ENCODE data around the gene OR2AK2. TPM values are rescaled to one million over a fixed set of nuclear protein-coding genes. Genes with fewer than 3 reads are reported as not detected.

Gene OR2AK2
- total and polyA plus RNA-seq, 2 donors (not counting 3 experiments of a cell fraction or from before 2014, with no cell fraction given) = not detected

DNA sequence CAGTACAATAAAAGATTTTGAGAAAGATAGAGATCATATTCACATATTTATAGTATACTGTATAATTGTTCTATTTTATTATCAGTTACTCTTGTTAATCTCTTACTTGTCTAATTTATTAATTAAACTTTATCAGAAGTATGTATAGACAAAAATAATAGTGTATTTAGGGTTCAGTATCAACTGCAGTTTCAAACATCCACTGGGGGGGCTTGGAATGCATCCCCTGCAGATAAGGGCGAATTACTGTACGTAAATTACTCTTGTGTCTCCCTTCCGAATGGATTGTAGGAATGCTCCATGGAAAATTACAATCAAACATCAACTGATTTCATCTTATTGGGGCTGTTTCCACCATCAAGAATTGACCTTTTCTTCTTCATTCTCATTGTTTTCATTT is 16.5 kb upstream of the OR2AK2 start, which contains the start of gene OR2L8:
TSS of gene OR2L8 (plus strand) at position 301 of the 400 bp plus-strand sequence. CDS start at position 301, 0 bp downstream.
- no peaks in the 10 kb centered on the region for H3K79me2 ChIP-seq (ENCODE audit: control insufficient read depth, insufficient read depth, low read length)
- intact Hi-C loops (cut with micrococcal nuclease) = no loop called here
- no peak for TF ChIP-seq POLR2AphosphoS5 (IDR thresholded peaks at IDR 0.05; ENCODE audit: insufficient read depth, low read depth, low read length)
- TF ChIP-seq JUN (IDR thresholded peaks at IDR 0.05; ENCODE audit: borderline replicate concordance, insufficient read depth, insufficient read length, low read depth) = no peak
- TF ChIP-seq, protein P1, sequence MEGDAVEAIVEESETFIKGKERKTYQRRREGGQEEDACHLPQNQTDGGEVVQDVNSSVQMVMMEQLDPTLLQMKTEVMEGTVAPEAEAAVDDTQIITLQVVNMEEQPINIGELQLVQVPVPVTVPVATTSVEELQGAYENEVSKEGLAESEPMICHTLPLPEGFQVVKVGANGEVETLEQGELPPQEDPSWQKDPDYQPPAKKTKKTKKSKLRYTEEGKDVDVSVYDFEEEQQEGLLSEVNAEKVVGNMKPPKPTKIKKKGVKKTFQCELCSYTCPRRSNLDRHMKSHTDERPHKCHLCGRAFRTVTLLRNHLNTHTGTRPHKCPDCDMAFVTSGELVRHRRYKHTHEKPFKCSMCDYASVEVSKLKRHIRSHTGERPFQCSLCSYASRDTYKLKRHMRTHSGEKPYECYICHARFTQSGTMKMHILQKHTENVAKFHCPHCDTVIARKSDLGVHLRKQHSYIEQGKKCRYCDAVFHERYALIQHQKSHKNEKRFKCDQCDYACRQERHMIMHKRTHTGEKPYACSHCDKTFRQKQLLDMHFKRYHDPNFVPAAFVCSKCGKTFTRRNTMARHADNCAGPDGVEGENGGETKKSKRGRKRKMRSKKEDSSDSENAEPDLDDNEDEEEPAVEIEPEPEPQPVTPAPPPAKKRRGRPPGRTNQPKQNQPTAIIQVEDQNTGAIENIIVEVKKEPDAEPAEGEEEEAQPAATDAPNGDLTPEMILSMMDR (IDR thresholded peaks at IDR 0.05; ENCODE audit: extremely low read depth in 1 of 2, insufficient read depth in 1 of 2, low read depth in 1 of 2, low read length in 2 of 2) = no peak
- no peak for TF ChIP-seq MYC (IDR thresholded peaks at IDR 0.05; ENCODE audit: low read depth, low read length)
- no peak for TF ChIP-seq GATA2 (IDR thresholded peaks at IDR 0.05; ENCODE audit: insufficient read depth, insufficient read length, low read depth, low read length)
- TF ChIP-seq EZH2 (IDR thresholded peaks at IDR 0.05; ENCODE audit: borderline replicate concordance, low read depth, low read length, severe bottlenecking) = no peak
- no peak for TF ChIP-seq FOS (IDR thresholded peaks at IDR 0.05; ENCODE audit: borderline replicate concordance, insufficient read depth, low read length)
- TF ChIP-seq, protein P2, sequence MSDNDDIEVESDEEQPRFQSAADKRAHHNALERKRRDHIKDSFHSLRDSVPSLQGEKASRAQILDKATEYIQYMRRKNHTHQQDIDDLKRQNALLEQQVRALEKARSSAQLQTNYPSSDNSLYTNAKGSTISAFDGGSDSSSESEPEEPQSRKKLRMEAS (IDR thresholded peaks at IDR 0.05; ENCODE audit: insufficient read depth, insufficient read length) = no peak
- no peak for TF ChIP-seq POLR2A (IDR thresholded peaks at IDR 0.05; ENCODE audit: low read depth, low read length)
- no peaks in the 10 kb centered on the region for H3K9me1 ChIP-seq (replicated peaks; ENCODE audit: control insufficient read depth, extremely low read depth, insufficient read depth, low read length)
- no peak within 1 kb of the TSS for H3K9ac ChIP-seq (replicated peaks; ENCODE audit: extremely low read depth, insufficient read depth, low read length)
- no peak within 1 kb of the TSS for H3K4me2 ChIP-seq (ENCODE audit: insufficient read depth, low read length)
- H3K4me3 ChIP-seq (replicated peaks in 1 of 3; ENCODE audit: insufficient read depth in 1 of 3, low read depth in 1 of 3, low read length in 3 of 3) = no peak within 1 kb of the TSS
- no peaks in the 10 kb centered on the region for H3K36me3 ChIP-seq (ENCODE audit: control insufficient read depth in 2 of 2, extremely low read depth in 1 of 2, insufficient read depth in 2 of 2, low read length in 2 of 2)
- no peaks in the 10 kb centered on the region for H4K20me1 ChIP-seq (replicated peaks; ENCODE audit: control insufficient read depth, extremely low read depth, insufficient read depth, low read length)
- no peak within 1 kb of the TSS for H3K27ac ChIP-seq (ENCODE audit: insufficient read depth, low read depth, low read length)
- CTCF ChIA-PET = no interaction called here
- DNase-seq (ENCODE audit: low read depth, low spot score) (no peak), FAIRE-seq (no peak)
- no peaks in the 10 kb centered on the region for H3K9me3 ChIP-seq (replicated peaks; ENCODE audit: control insufficient read depth, insufficient read depth, low read length)
- dilution Hi-C loops (cut with MboI; ENCODE audit: extremely low pct_ligation_motif_present, low sequenced_read_pairs) = no loop called here
- no peaks in the 10 kb centered on the region for H3K4me1 ChIP-seq (ENCODE audit: control insufficient read depth, extremely low read depth, insufficient read depth, low read length)
- no TSS peak for BruUV-seq (replicated peaks)
- POLR2A ChIA-PET = no interaction called here
- no peaks in the 10 kb centered on the region for H3K27me3 ChIP-seq (ENCODE audit: control insufficient read depth in 2 of 2, insufficient read depth in 2 of 2, low read length in 2 of 2)
- no peak within 1 kb of the TSS for H2AFZ ChIP-seq (ENCODE audit: low read depth, low read length)

Measured in endothelial cell of umbilical vein (primary cell).